ENCODE measurements around the gene DRD4. TPM values are rescaled to one million over a fixed set of nuclear protein-coding genes. Genes with fewer than 3 reads are reported as not detected.

The DRD4 gene
- polyA plus RNA-seq, 3 donors, result 0.16 to 0.18 TPM; not detected in 1

DNA sequence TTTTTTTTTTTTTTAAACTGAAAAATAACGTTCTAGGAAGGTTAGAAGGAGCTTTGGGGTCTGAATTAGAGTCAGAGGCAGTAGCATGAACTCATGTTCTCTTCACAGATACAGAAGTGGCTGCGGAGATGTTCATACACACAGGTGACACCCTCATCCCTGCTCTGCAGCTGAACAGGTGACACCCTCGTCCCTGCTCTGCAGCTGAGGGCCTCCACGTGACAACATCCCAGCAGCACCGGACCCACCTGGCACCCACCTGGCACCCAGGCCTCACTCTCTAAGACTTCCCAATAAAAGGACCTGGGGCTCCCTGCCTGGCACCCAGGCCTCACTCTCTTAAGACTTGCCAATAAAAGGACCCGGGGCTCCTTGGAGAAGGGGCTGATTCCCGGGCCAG lies 19.8 kb downstream of the DRD4 start:
- 89 to 91% (median 90%) methylated on average over 7 of the region's 7 CpGs for WGBS, 3 donors
- H3K27ac ChIP-seq (ENCODE audit: low read depth, low read length), result no peak overlapping the region

GRCh38 chr11:657691-658126 lies 20.6 kb downstream of the DRD4 start:
- whole genome bisulfite sequencing, 3 donors, result 66 to 91% (median 89%) methylated on average over 14 of the region's 14 CpGs
- H3K27ac ChIP-seq (ENCODE audit: low read depth, low read length), result no peak overlapping the region

DNA sequence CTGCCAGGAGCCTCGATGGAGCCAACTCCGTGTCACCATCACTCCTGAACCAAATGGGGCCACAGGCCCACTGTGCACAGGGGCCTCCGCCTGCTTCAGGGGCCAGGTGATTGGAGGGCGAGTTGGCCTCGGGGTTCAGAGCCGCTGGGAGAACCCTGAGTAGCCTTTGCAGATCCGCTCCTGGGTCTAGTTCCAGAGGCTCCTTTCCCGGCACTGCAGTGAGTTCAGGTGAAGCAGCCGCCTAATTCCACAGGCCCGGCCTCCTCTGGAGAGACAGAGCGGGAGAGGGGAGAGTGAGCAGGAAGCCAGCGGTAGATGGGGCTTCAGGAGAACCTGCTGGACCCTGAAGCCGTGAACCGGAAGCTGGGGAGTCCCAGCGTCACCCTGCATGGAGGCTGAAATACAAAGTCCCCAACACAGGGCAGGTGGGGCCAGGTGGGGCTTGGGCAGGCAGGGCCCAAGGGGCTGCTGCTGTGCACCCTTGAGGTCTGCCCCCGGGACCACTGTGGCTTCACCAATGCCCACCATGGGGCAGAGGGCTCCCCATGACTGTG lies 22.5 kb downstream of the DRD4 start:
- H3K27ac ChIP-seq (ENCODE audit: low read depth, low read length), result no peak overlapping the region
- 90 to 94% (median 91%) methylated on average over 16 of the region's 16 CpGs for WGBS, 3 donors

GRCh38 chr11:660281-660680 lies 23.2 kb downstream of the DRD4 start:
- H3K27ac ChIP-seq (ENCODE audit: low read depth, low read length), result no peak overlapping the region
- WGBS, 3 donors, result 87 to 91% (median 91%) methylated on average over 18 to 19 of the region's 19 CpGs

DNA sequence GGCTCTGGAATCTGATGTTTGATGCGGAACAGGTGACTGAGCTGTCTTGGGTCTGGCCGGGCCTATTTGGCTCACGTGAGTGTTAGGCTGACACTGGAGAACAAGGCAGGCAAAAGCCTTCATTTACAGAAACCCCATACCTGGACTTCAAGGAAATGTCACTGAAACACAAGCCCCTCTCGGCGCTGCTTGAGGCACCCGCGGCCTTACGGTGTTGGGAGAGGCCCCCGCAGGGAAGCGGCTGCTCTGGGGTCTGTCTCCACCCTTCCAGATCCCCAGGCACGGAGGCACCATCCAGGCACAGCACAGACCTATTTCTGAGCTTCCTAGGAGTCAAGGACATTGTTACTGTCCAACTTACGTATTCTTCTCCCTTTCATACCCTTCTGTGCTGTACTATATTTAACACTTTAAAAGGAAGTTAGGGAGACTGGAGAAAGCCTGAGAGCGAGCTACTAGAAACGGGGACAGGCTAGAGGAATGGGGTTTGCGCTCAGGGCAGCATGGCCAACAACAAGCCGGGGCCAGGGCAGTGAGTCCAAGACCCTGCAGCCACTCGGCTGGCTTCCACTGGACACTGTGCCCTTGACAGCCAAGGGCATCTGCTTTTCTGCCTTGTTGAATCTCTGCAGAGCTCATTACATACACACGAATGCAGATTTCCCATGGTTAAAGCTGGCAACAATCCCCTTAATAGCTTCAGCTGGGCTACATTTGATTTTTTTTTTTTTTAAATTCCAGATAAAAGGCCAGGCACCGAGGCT lies 23.8 kb downstream of the DRD4 start:
- no peak overlapping the region for H3K27ac ChIP-seq (ENCODE audit: low read depth, low read length)
- 88 to 93% (median 90%) methylated on average over 19 of the region's 19 CpGs for WGBS, 3 donors

DNA sequence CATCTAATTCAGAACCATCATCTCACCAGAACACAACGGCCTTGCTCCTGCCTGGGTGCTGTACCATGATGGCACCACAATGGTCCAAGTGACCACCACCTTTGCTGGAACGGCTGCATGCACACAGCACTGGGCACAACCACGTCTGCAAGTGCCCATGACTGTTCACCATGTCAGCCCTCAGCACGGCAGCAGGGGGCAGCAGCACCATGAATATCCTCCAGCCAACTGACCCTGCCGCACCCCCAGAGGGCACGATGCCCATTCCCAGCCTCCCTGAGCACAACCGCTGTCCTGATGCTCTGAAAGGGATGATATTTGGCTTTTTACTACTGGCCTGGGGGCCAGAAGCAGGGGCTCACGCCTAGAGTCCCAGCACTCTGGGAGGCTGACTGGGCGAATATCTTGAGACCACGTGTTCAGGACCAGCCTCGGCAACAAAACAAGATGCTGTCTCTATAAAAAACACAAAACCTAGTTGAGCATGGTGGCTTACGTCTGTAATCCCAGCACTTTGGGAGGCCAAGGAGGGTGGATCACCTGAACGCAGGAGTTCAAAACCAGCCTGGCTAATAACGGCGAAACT lies 25.7 kb downstream of the DRD4 start:
- WGBS, 3 donors, result 54 to 59% (median 55%) methylated on average over 15 of the region's 15 CpGs
- H3K27ac ChIP-seq (ENCODE audit: low read depth, low read length), result no peak overlapping the region

DNA sequence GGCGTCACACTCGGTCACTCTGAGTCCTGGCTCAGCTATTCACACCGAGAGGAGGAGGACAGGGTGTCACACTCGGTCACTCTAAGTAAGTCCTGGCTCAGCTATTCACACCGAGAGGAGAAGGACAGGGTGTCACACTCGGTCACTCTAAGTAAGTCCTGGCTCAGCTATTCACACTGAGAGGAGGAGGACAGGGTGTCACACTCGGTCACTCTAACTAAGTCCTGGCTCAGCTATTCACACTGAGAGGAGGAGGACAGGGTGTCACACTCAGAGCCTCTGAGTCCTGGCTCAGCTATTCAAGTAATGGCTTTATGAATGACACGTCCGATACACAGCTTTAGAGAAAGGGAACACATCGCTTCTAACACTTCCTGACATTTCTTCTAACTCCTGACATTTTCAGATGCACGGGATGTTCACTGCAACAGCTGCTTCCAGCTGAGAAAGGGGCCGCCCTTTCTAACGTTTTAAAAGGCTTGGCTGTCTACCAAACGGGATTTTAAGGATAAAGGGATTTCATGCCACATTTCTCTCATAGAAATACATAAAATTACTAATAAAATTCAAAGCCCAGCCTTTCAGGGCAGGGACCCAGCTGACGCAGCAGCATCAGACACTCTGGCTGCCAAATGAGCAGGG lies 28.1 kb downstream of the DRD4 start:
- H3K27ac ChIP-seq (ENCODE audit: low read depth, low read length), result no peak overlapping the region
- WGBS, 3 donors, result 77 to 85% (median 79%) methylated on average over 13 to 15 of the region's 15 CpGs

GRCh38 chr11:665704-666281 lies 28.7 kb downstream of the DRD4 start:
- 62 to 80% (median 62%) methylated on average over 11 of the region's 11 CpGs for WGBS, 3 donors
- H3K27ac ChIP-seq (ENCODE audit: low read depth, low read length), result no peak overlapping the region

GRCh38 chr11:673866-674265 lies 36.8 kb downstream of the DRD4 start:
- 90 to 95% (median 94%) methylated on average over 8 of the region's 8 CpGs for WGBS, 3 donors
- no peak overlapping the region for H3K27ac ChIP-seq (ENCODE audit: low read depth, low read length)

DNA sequence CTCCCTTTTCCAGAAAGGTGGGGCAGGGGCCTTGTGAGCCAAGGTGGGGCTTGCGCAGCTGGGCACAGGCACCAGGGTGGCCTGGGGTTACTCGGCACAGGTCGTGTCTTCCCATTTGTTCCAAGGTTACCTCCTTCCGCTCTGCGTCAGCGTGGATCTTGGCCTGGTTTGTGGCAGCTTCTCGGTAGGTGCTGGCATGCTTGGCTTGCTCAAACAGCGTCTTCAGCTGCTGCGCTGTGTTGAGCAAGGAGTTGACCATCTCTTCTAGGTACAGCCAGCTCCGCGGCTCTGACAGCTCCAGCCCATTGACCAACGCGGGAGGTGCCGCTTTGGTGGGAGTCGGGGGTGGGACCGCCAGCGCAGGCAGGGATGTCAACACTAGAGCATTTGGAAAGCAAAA lies 37.3 kb downstream of the DRD4 start:
- 89 to 92% (median 91%) methylated on average over 17 of the region's 17 CpGs for WGBS, 3 donors

GRCh38 chr11:678297-678696 lies 41.2 kb downstream of the DRD4 start:
- 89 to 97% (median 95%) methylated on average over 3 of the region's 3 CpGs for WGBS, 3 donors
- H3K27ac ChIP-seq (ENCODE audit: low read depth, low read length), result no peak overlapping the region

More for the DNA sequence above, 37.3 kb downstream of the DRD4 start:
- no peak overlapping the region for H3K27ac ChIP-seq (ENCODE audit: low read depth, low read length)

GRCh38 chr11:679271-680207 lies 42.5 kb downstream of the DRD4 start:
- no peak overlapping the region for H3K27ac ChIP-seq (ENCODE audit: low read depth, low read length)
- 93 to 97% (median 96%) methylated on average over 36 of the region's 36 CpGs for whole genome bisulfite sequencing, 3 donors

DNA sequence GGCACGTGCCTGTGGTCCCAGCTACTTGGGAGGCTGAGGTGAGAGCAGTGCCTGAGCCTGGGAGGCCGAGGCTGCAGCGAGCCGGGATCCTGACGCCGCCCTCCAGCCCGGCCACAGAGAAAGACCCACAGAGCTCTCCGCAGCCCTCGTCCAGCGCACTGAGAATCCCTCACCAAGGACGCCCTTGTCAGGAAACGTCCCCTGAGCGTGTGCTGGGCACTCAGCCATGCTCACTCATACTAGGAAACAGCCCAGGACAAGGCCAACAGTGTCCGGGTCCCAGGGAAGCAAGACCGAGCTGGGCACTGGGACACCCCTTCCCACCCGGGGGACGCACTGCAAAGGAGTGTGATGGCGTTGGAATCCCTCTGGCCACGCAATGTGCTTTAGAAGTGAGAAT lies 43.4 kb downstream of the DRD4 start:
- 79 to 84% (median 83%) methylated on average over 19 of the region's 19 CpGs for WGBS, 3 donors
- H3K27ac ChIP-seq (ENCODE audit: low read depth, low read length), result no peak overlapping the region

DNA sequence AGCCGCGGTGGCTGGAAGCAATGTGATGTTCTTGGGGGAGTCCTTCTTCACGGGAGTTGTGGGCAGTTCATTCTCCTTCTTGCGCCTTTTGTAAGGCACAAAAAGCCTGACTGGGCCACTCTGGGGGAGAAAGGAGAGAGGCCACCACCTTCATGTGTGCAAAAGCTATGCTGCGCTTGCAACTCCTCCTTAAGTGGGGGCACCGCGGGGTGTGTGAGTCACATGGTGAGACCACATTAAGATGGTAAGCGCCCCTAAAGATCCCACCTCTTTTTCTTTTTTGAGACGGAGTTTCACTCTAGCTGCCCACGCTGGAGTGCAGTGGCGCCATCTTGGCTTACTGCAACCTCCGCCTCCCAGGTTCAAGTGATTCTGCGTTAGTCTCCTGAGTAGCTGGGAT lies 43.9 kb downstream of the DRD4 start:
- H3K27ac ChIP-seq (ENCODE audit: low read depth, low read length), result no peak overlapping the region
- 89 to 94% (median 94%) methylated on average over 13 of the region's 13 CpGs for WGBS, 3 donors

DNA sequence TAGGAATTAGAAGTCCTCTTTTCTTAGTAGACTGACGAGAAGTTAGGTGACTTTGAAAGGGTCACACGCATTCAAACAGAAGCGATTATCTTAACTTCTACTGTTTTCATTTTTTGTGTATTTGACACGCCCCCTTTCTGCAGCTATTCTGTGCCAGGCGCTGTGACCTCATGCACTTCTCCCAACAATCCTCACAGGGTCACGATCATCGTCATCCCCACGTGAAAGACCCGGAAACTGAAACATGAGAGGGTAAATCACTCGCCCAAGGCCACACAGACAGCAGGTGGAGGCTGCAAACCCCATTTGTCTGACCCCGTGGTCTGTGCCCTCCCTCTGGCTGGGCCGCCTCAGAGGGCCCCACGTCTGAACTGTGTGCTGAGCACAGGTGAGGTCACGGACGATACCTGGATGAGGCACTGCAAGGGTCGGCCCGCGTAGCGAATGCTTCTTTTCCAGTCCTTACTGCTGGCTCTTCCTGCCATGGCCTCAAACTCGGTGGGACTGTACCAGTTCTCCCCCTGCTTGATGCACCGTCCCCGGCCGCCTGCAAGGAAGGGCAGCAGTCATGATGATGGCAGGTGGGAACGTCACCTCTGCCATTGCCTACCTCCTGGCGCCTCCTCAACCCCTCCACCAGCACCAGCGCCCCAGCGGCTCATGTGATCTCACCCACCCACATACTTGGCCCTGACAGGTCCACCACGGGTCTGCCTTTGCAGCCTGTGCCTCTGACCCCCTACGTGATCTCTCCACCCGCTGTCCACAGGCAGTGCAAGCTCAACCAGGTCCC lies 49.6 kb downstream of the DRD4 start:
- no peak overlapping the region for H3K27ac ChIP-seq (ENCODE audit: low read depth, low read length)
- 89 to 92% (median 89%) methylated on average over 30 of the region's 30 CpGs for WGBS, 3 donors

DNA sequence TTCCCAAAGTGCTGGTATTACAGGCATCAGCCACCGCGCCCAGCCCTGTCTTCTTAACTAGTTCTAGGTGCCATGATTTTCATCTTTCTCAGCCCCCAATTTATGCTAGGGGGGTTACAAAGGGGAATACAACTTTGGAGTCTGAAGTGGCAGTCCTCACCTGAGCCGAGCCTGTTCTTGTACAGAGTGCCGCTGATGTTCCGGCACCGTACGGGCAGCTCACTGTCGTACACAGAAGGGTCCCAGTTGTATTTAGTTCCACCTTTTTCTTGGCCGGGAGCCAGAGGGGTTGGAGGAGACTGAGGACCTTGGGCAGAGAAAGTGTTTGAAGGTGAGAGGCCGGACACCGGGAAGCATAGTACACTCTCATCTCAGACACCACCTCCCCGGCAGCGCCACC lies 50.7 kb downstream of the DRD4 start:
- 84 to 92% (median 91%) methylated on average over 13 of the region's 13 CpGs for WGBS, 3 donors
- H3K27ac ChIP-seq (ENCODE audit: low read depth, low read length), result no peak overlapping the region

GRCh38 chr11:688681-689080 lies 51.6 kb downstream of the DRD4 start:
- WGBS, 3 donors, result 67 to 72% (median 67%) methylated on average over 9 of the region's 9 CpGs
- no peak overlapping the region for H3K27ac ChIP-seq (ENCODE audit: low read depth, low read length)
